WTC11 (cell line): ENCODE measurements around the gene UGT1A7.

Source experiments
- ATF2 ChIP-seq: sonication (generic); formaldehyde crosslinking; IDR thresholded peaks from 2 replicates; pipeline ENCODE4 v1.8.1; 2022; ENCODE audit warnings: low read depth, missing genetic modification reagents, borderline replicate concordance
- CTCF ChIP-seq: fragments of 200-600 bp; IDR thresholded peaks from 2 replicates; pipeline ENCODE4 v1.8.0; 2022; ENCODE audit warnings: antibody characterized with exemption
- ESRRA ChIP-seq: sonication (generic); formaldehyde crosslinking; IDR thresholded peaks from 2 replicates; pipeline ENCODE4 v1.8.1; 2022; ENCODE audit warnings: mild to moderate bottlenecking, missing genetic modification reagents, borderline replicate concordance
- MAX ChIP-seq: sonication (generic); formaldehyde crosslinking; IDR thresholded peaks from 2 replicates; pipeline ENCODE4 v1.8.0; 2022; ENCODE audit warnings: mild to moderate bottlenecking, missing genetic modification reagents
- MLX ChIP-seq: sonication (generic); formaldehyde crosslinking; IDR thresholded peaks from 2 replicates; pipeline ENCODE4 v1.8.1; 2023; ENCODE audit warnings: mild to moderate bottlenecking, missing genetic modification reagents, moderate library complexity
- NR1H2 ChIP-seq: sonication (generic); formaldehyde crosslinking; IDR thresholded peaks from 2 replicates; pipeline ENCODE4 v1.9.0; 2021; ENCODE audit warnings: mild to moderate bottlenecking, moderate library complexity, missing genetic modification reagents
- TEAD4 ChIP-seq: sonication (generic); formaldehyde crosslinking; IDR thresholded peaks from 2 replicates; pipeline ENCODE4 v1.8.0; 2022; ENCODE audit warnings: mild to moderate bottlenecking, missing genetic modification reagents

GRCh38 chr2:233772153-233772552 lies 90.5 kb downstream of the UGT1A7 start:
- TF ChIP-seq CTCF (no peak), MAX (CRISPR knock-in tag) (no peak), ATF2 (CRISPR knock-in tag) (no peak), NR1H2 (CRISPR knock-in tag) (no peak), TEAD4 (CRISPR knock-in tag) (no peak), MLX (CRISPR knock-in tag) (no peak), ESRRA (CRISPR knock-in tag) (no peak)
